Naive thymus-derived CD4-positive, alpha-beta T cell (primary cell): Measurements from ENCODE around the gene DENND5B. TPM values are rescaled to one million over a fixed set of nuclear protein-coding genes. Genes with fewer than 3 reads are reported as not detected.
"Not testable (repeated sequence)": the region's sequence is repeated elsewhere in the genome, so short reads cannot be mapped to it uniquely, and the experiment has no call there.

Source experiments
- ATAC-seq: fragments of 150-1000 bp; cut with Tn5 transposase; 2 replicates; pipeline ENCODE4 v1.10.0; 2021; ENCODE audit warnings: mild to moderate bottlenecking, moderate library complexity
- CTCF ChIA-PET: fragments of 350-600 bp; sonication (Branson Sonifier 250); formaldehyde crosslinking; loops from one replicate; lab custom pipeline; 2021; ENCODE audit warnings: antibody characterized with exemption; lab: Charles Lee
- POLR2A ChIA-PET: fragments of 350-600 bp; sonication (Branson Sonifier 250); formaldehyde crosslinking; loops from one replicate; lab custom pipeline; 2021; ENCODE audit warnings: antibody characterized with exemption, inconsistent platforms; lab: Charles Lee
- DNase-seq, 9 donors: peaks; one replicate each; pipeline versions ENCODE4 v3.0.0 to v3.0.0-alpha.2; 2020 to 2022; ENCODE audit warnings: mixed read lengths in 1 of 9
- H3K27ac ChIP-seq: one replicate; pipeline ENCODE4 v1.7.0; 2013; ENCODE audit warnings: mild to moderate bottlenecking, low read depth, low read length, moderate library complexity
- H3K27me3 ChIP-seq, 2 donors: one replicate each; pipeline ENCODE4 v1.7.0; 2013; ENCODE audit warnings: low read length in 2 of 2, mild to moderate bottlenecking in 2 of 2, moderate library complexity in 2 of 2; ENCODE audit not compliant: control insufficient read depth in 2 of 2, insufficient read depth in 2 of 2
- H3K36me3 ChIP-seq, 3 experiments: 1 replicate in 2 of 3; 2 replicates in 1 of 3; pipeline ENCODE4 v1.7.0; 2013; ENCODE audit warnings: low read length in 3 of 3, mild to moderate bottlenecking in 3 of 3, moderate library complexity in 1 of 3; ENCODE audit not compliant: insufficient read depth in 3 of 3, control insufficient read depth in 2 of 3
- H3K4me1 ChIP-seq, 2 donors: one replicate each; pipeline ENCODE4 v1.7.0; 2013; ENCODE audit warnings: low read length in 2 of 2, mild to moderate bottlenecking in 2 of 2, moderate library complexity in 1 of 2; ENCODE audit not compliant: control insufficient read depth in 2 of 2, insufficient read depth in 2 of 2
- H3K4me3 ChIP-seq: 2 replicates; pipeline ENCODE4 v1.7.0; 2013; ENCODE audit warnings: mild to moderate bottlenecking, low read length
- H3K9me3 ChIP-seq, 3 experiments: 1 replicate in 2 of 3; 2 replicates in 1 of 3; pipeline ENCODE4 v1.7.0; 2013; ENCODE audit warnings: low read length in 3 of 3; ENCODE audit not compliant: control insufficient read depth in 2 of 3
- H3K27ac Mint-ChIP-seq, 9 donors: one replicate each; pipeline ENCODE4 v1.8.0; 2020 to 2022; ENCODE audit warnings: mixed read lengths in 9 of 9, mild to moderate bottlenecking in 8 of 9, moderate library complexity in 5 of 9, inconsistent platforms in 2 of 9
- H3K27me3 Mint-ChIP-seq, 5 donors: one replicate each; pipeline ENCODE4 v1.8.0; 2021 to 2022; ENCODE audit warnings: mixed read lengths in 5 of 5, mild to moderate bottlenecking in 1 of 5
- H3K36me3 Mint-ChIP-seq, 5 donors: one replicate each; pipeline ENCODE4 v1.8.0; 2020 to 2022; ENCODE audit warnings: mixed read lengths in 5 of 5, mild to moderate bottlenecking in 3 of 5, inconsistent platforms in 1 of 5
- H3K4me1 Mint-ChIP-seq, 7 donors: one replicate each; pipeline ENCODE4 v1.8.0; 2020 to 2022; ENCODE audit warnings: mixed read lengths in 7 of 7, mild to moderate bottlenecking in 3 of 7, inconsistent platforms in 1 of 7
- H3K4me3 Mint-ChIP-seq, 10 donors: one replicate each; pipeline ENCODE4 v1.8.0; 2020 to 2022; ENCODE audit warnings: mild to moderate bottlenecking in 10 of 10, mixed read lengths in 10 of 10, moderate library complexity in 6 of 10, inconsistent platforms in 2 of 10
- H3K9me3 Mint-ChIP-seq, 11 donors: one replicate each; pipeline ENCODE4 v1.8.0; 2020 to 2022; ENCODE audit warnings: mixed read lengths in 11 of 11, mild to moderate bottlenecking in 4 of 11, inconsistent platforms in 1 of 11, moderate library complexity in 1 of 11
- intact Hi-C, 2 donors: fragments of 100-400 bp; cut with micrococcal nuclease; formaldehyde crosslinking; loops; one replicate each; pipeline ENCODE4 v1.15.1; 2023
- polyA plus RNA-seq, 2 donors: library from polyadenylated mRNA; unstranded; fragments of 300-500 nt; fragmentation: Illumina TruSeq; gene quantifications; one replicate each; pipeline ENCODE4 v1.2.3, GENCODE V29; 2021
- total RNA-seq, 6 experiments: library from RNA in 5 of 6; stranded (reverse) in 5 of 6; gene quantifications; 1 replicate in 5 of 6; 2 replicates in 1 of 6; pipeline ENCODE4 v1.2.3 and lab custom pipeline; 2021 to 2026

DENND5B gene
- total and polyA plus RNA-seq, 7 experiments from 2014 or later: 0.16 to 1.5 (median 0.29) TPM; not detected in 2

- H3K27me3 Mint-ChIP-seq: peaks cover 11 to 27% (median 14%) of the 10 kb centered on the region in 5 donors
- peaks cover 4 to 25% (median 10%) of the 10 kb centered on the region in 11 donors for H3K9me3 Mint-ChIP-seq
- CTCF ChIA-PET, H3K27ac ChIP-seq, H3K36me3 ChIP-seq, H3K36me3 Mint-ChIP-seq, H3K4me3 ChIP-seq, H3K27ac Mint-ChIP-seq, DNase-seq, H3K4me1 Mint-ChIP-seq, H3K4me1 ChIP-seq, ATAC-seq, H3K27me3 ChIP-seq, POLR2A ChIA-PET, intact Hi-C loops: not testable (repeated sequence)
- peak overlapping the region in 1 of 10 donors; percentile 31 for H3K4me3 Mint-ChIP-seq
- peaks cover 0 to 11% (median 0%) of the 10 kb centered on the region in 3 experiments for H3K9me3 ChIP-seq
These were observed 17.4 kb upstream of the DENND5B start for GRCh38 chr12:31608299-31608698.

GRCh38 chr12:31605531-31605930 is 14.6 kb upstream of the DENND5B start:
- H3K27ac Mint-ChIP-seq: no peak overlapping the region
- intact Hi-C loops: no loop called here
- peaks cover 0 to 5% (median 0%) of the 10 kb centered on the region in 5 donors for H3K36me3 Mint-ChIP-seq
- Histone ChIP-seq H3K27ac (no peak overlapping the region), H3K9me3 (peaks cover 0 to 11% (median 0%) of the 10 kb centered on the region in 3 experiments), H3K36me3 (no peaks in the 10 kb centered on the region), H3K4me3 (no peak overlapping the region), H3K27me3 (no peaks in the 10 kb centered on the region), H3K4me1 (no peaks in the 10 kb centered on the region)
- ATAC-seq (no peak), DNase-seq (no peak)
- no peaks in the 10 kb centered on the region for H3K4me1 Mint-ChIP-seq
- ChIA-PET POLR2A (no interaction called here), CTCF (interaction anchor here (0.6 to 1.0 kb wide), 3 partner anchors 27 to 356 kb away, joined by 3 read pairs; no protein-coding TSS in a partner anchor)
- H3K9me3 Mint-ChIP-seq: peaks cover 4 to 25% (median 10%) of the 10 kb centered on the region in 11 donors
- peaks cover 5 to 17% (median 6%) of the 10 kb centered on the region in 5 donors for H3K27me3 Mint-ChIP-seq
- no peak overlapping the region for H3K4me3 Mint-ChIP-seq

GRCh38 chr12:31603546-31604009 is 12.6 kb upstream of the DENND5B start:
- ChIA-PET POLR2A (no interaction called here), CTCF (no interaction called here)
- Mint-ChIP-seq H3K4me1 (no peaks in the 10 kb centered on the region), H3K4me3 (no peak overlapping the region), H3K36me3 (peaks cover 0 to 5% (median 0%) of the 10 kb centered on the region in 5 donors), H3K27ac (no peak overlapping the region), H3K27me3 (peaks cover 9 to 24% (median 14%) of the 10 kb centered on the region in 5 donors), H3K9me3 (peaks cover 4 to 15% (median 10%) of the 10 kb centered on the region in 11 donors)
- peaks cover 0 to 6% (median 0%) of the 10 kb centered on the region in 3 experiments for H3K9me3 ChIP-seq
- no peak overlapping the region for H3K27ac ChIP-seq
- intact Hi-C loops: no loop called here
- no peaks in the 10 kb centered on the region for H3K4me1 ChIP-seq
- no peak overlapping the region for H3K4me3 ChIP-seq
- peak; percentile 57 for ATAC-seq
- H3K27me3 ChIP-seq: no peaks in the 10 kb centered on the region
- DNase-seq: no peak
- no peaks in the 10 kb centered on the region for H3K36me3 ChIP-seq

GRCh38 chr12:31600750-31601149 is 9.8 kb upstream of the DENND5B start:
- no peak for DNase-seq
- POLR2A ChIA-PET: no interaction called here
- H3K36me3 Mint-ChIP-seq: no peaks in the 10 kb centered on the region

GRCh38 chr12:31600252-31600651 is 9.3 kb upstream of the DENND5B start:
- intact Hi-C loops: no loop called here
- H3K27me3 Mint-ChIP-seq: peaks cover 11 to 39% (median 21%) of the 10 kb centered on the region in 5 donors
- DNase-seq (no peak), ATAC-seq (no peak)
- H3K4me1 Mint-ChIP-seq: no peaks in the 10 kb centered on the region
- Histone ChIP-seq H3K4me1 (no peaks in the 10 kb centered on the region), H3K27me3 (no peaks in the 10 kb centered on the region), H3K9me3 (no peaks in the 10 kb centered on the region), H3K27ac (no peak overlapping the region), H3K4me3 (no peak overlapping the region), H3K36me3 (no peaks in the 10 kb centered on the region)
- CTCF ChIA-PET: no interaction called here
- no peak overlapping the region for H3K4me3 Mint-ChIP-seq
- H3K27ac Mint-ChIP-seq: no peak overlapping the region
- POLR2A ChIA-PET: no interaction called here
- no peaks in the 10 kb centered on the region for H3K36me3 Mint-ChIP-seq
- peaks cover 0 to 2% (median 0%) of the 10 kb centered on the region in 11 donors for H3K9me3 Mint-ChIP-seq

More at GRCh38 chr12:31600750-31601149, 9.8 kb upstream of the DENND5B start:
- Histone ChIP-seq H3K36me3 (no peaks in the 10 kb centered on the region), H3K27me3 (no peaks in the 10 kb centered on the region), H3K4me1 (no peaks in the 10 kb centered on the region), H3K9me3 (no peaks in the 10 kb centered on the region), H3K4me3 (no peak overlapping the region), H3K27ac (no peak overlapping the region)
- intact Hi-C loops: no loop called here
- no peaks in the 10 kb centered on the region for H3K4me1 Mint-ChIP-seq
- ATAC-seq: no peak
- CTCF ChIA-PET: no interaction called here
- no peak overlapping the region for H3K27ac Mint-ChIP-seq
- no peaks in the 10 kb centered on the region for H3K9me3 Mint-ChIP-seq
- H3K27me3 Mint-ChIP-seq: peaks cover 11 to 36% (median 17%) of the 10 kb centered on the region in 5 donors
- H3K4me3 Mint-ChIP-seq: no peak overlapping the region

- Mint-ChIP-seq H3K27ac (no peak overlapping the region), H3K27me3 (peaks cover 11 to 34% (median 22%) of the 10 kb centered on the region in 5 donors), H3K36me3 (no peaks in the 10 kb centered on the region), H3K4me1 (no peaks in the 10 kb centered on the region), H3K9me3 (peaks cover 0 to 2% (median 0%) of the 10 kb centered on the region in 11 donors), H3K4me3 (no peak overlapping the region)
- ATAC-seq (peak; percentile 42), DNase-seq (no peak)
- Histone ChIP-seq H3K4me1 (no peaks in the 10 kb centered on the region), H3K27ac (no peak overlapping the region), H3K27me3 (no peaks in the 10 kb centered on the region), H3K36me3 (no peaks in the 10 kb centered on the region), H3K9me3 (no peaks in the 10 kb centered on the region), H3K4me3 (no peak overlapping the region)
- ChIA-PET CTCF (no interaction called here), POLR2A (no interaction called here)
- intact Hi-C loops: no loop called here
These were observed 8.1 kb upstream of the DENND5B start for GRCh38 chr12:31599053-31599452.

GRCh38 chr12:31597066-31597465 is 6.1 kb upstream of the DENND5B start:
- ATAC-seq: no peak
- Histone ChIP-seq H3K27ac (no peak overlapping the region), H3K4me1 (no peaks in the 10 kb centered on the region), H3K36me3 (no peaks in the 10 kb centered on the region), H3K27me3 (no peaks in the 10 kb centered on the region), H3K4me3 (no peak overlapping the region), H3K9me3 (no peaks in the 10 kb centered on the region)
- Mint-ChIP-seq H3K4me3 (no peak overlapping the region), H3K27me3 (peaks cover 25 to 38% (median 32%) of the 10 kb centered on the region in 5 donors), H3K27ac (no peak overlapping the region), H3K36me3 (no peaks in the 10 kb centered on the region), H3K9me3 (peaks cover 0 to 2% (median 0%) of the 10 kb centered on the region in 11 donors), H3K4me1 (peaks cover 0 to 3% (median 0%) of the 10 kb centered on the region in 7 donors)
- no peak for DNase-seq
- ChIA-PET CTCF (no interaction called here), POLR2A (no interaction called here)
- intact Hi-C loops: no loop called here
